GM11168 (cell line): Measurements from ENCODE around the gene PRLR.
"Not testable (repeated sequence)": the region's sequence is repeated elsewhere in the genome, so short reads cannot be mapped to it uniquely, and the experiment has no call there.

Experiments used
- in situ Hi-C: fragments of 300-500 bp; cut with MboI; formaldehyde crosslinking; loops from one replicate; pipeline ENCODE4 v1.12.0; 2022; ENCODE audit warnings: low sequenced_read_pairs; ENCODE audit not compliant: unreplicated experiment

The PRLR gene

DNA sequence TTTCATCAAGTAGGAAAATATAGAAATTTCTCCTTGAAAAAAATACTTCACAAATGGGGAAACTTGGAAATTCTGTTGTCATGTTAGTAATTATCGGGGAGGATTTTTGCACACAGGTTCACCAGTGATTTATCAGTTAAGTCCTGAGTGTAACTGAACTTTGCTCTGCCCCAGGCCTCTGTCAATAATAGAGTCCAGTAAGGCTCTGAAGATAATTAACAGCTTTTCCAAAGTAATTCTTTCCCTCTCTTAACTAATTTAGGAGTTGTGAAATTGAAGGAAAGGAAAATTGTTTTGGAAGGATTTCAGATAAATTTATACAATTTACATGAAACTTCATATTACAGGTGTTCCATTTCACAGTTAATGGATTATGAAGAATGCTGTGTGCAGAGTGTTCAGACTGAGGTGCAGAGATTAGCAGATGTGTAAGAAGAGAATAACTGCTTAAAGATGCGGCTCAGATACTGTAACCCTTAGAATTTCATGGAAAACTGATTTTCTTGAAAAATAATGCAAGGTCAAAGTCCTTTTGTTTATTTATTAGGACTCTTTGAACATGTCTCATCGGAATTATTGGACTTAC lies 179.7 kb downstream of the PRLR start:
- in situ Hi-C loops = no loop called here

DNA sequence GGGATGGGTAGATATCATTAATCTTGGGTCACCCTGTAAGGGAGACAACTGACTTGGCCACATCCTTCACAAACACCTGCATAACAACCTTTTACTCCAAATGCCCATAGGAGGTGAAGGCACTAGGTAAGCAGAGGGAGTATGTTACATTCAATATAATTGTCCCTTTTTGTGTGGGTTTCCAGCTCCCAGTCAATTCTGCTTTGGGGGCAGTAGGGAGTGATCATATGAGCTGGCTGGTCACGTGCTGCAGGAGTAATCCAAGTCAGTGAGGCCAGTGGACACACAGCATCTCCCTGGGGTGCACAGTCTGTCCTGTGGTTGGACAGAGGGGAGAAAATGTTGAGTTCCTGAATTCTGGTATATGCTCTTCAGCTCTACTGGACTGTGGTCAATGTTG lies 181.4 kb downstream of the PRLR start:
- in situ Hi-C loops = no loop called here

DNA sequence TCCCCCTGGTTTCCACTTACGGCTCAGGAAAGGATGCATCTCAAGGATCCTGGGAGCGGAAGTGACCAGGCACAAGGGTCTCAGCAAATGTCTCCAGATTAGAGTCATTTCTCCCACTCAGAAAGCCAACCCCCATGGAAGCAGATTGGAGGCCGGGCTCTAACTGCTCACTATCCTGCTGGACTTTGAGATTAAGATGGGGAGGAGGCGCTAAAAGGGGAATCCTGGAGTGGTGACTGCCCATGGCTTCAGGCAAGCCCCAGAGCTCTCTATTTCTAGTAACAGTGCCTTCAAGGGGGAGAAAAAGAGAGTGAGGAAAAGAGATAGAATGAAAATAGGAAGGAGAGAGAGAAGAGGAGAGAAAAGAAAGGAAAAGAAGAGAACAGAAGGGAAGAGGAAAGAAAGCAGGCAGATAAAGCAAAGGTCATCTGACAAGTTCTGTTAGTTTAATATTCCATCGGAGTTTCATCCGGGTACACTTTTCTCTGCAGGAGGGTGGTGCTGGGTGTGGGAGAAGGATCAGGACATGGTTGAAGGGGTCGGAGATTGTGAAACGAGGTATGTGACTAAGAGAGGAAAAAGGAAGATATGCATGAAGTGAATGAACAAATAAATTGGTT lies 182.4 kb downstream of the PRLR start, which contains the start of gene AGXT2:
AGXT2 (minus strand) TSS at position 165 of the 620 bp plus-strand sequence; CDS start at position 108, 57 bp downstream.
- in situ Hi-C loops = no loop called here

DNA sequence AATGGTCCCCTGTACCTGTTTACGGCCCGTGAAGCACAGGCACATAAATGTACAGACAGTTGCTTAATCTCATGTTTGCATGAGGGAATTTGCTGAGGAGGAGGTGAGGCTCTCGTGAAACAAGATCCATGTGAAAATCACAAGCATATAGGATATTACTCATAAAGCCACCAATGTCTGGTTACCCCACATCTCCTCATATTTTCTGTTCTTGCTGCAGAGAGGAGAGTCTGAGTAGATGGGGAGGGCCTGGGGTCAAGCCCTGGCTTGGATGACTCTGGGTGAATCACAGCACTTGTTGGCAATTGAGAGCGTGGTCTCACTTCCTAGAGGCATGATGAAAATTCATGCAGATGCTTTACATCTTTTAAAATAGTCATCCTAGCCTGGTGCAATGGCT lies 183.5 kb downstream of the PRLR start:
- in situ Hi-C loops = no loop called here

DNA sequence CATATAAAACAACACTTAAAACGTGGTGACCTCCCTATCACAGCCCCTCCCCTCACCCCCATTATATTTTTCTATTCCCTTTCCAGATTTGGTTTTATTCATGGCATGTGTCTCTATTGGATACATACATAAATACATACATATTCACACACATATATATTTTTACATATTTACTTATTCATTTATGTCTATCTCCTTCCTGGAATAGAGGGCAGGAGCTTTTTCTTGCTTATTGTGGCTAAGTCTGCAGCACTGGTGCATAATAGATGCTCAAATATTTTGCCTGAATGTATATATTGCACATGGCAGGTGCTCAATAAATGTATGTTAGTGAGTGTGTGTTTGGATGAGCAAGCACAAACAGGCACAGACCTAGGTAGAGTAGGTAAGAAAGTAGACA lies 185.0 kb downstream of the PRLR start:
- in situ Hi-C loops = no loop called here

DNA sequence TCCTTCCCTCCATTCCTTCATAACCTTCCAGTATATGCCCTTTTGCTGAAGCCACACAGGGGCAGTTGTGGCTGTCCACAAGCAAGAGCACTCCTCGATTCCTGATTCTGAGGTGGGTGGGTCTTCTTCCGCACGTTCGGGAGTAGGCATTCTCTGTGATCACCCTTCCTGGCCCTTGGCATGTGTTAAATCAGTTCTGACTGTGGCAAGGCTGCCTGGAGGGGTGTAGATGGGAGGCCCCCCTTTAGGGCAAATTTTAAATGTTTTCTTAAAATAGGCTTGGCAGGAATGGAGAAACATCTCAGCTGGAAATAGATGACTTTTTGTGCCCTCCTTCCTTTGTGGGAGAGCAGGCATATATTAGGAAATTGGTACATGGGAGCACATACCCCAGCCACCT lies 185.6 kb downstream of the PRLR start:
- in situ Hi-C loops = no loop called here

DNA sequence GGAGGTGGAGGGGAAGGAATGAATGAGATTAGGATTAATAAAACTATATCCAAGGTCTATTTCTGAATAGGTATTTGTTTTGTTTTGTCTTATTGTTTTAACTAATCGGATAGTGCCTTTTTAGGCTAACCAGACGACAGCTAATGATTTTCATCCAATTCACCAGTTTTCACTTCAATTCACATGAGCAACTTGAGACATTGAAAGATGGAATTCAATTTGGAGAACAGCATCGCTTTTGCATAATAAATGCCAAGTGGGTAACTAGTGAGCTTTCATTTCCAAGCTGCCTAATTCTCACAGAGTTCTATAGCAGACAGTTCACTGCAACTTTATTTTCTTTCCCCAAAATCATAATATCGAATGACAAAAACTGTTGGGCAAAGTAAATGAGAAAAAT lies 187.5 kb downstream of the PRLR start:
- in situ Hi-C loops = no loop called here

DNA sequence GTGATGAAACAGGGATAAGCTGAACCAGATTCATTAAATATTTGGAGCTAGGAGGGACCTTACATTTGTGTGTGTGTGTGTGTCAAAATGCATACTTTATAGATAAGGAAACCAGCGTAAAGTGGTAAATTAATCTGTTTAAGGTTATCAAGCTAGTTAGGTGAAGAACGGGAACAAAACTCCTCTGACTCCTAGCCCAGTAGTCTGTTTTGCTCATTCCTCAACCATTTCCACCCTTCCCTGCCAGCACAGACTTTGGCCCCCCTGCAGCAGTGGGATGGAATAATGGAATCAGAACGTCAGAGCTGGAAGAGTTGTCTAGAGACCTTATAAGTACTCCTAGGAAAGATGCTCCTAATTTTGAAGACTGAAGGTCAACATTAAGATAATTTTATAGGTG lies 189.0 kb downstream of the PRLR start:
- in situ Hi-C loops = no loop called here

DNA sequence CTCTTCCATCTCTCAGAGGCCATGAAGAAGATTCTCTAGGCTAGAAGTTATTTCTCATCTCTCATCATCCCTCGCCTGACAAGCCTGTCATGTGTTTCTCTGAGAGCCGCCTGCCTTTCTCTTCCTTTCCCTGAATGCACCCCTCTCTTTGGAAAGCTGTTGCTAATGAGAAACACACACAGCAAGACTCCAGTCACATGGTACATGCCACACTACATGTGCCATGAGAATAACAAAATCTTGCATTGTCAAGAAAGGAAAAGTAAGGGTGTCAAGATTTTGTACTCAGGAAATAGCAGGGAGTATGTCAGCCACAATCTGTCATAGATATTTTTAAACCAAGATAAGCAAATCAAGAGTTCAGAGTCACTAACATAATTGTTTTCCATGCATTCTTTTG lies 191.4 kb downstream of the PRLR start:
- in situ Hi-C loops = no loop called here

DNA sequence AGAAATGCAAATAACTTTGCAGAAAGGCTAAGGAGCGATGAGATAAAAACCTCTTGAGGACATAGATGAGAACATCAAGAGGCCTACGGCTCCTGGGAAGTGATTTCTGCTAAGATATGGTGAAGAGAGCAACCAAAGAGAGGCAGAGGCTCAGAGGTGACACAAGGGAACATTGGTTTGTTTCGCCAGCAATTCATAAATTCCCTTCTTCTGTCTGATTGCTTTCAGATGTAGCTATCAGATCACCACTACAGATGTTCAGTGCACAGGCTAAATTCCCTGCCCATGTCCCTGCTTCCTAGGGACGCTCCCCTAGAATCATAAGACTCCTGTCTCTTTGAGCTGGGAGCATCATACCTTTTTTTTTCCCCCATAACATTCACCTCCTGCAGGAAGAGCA lies 193.8 kb downstream of the PRLR start:
- in situ Hi-C loops = no loop called here

DNA sequence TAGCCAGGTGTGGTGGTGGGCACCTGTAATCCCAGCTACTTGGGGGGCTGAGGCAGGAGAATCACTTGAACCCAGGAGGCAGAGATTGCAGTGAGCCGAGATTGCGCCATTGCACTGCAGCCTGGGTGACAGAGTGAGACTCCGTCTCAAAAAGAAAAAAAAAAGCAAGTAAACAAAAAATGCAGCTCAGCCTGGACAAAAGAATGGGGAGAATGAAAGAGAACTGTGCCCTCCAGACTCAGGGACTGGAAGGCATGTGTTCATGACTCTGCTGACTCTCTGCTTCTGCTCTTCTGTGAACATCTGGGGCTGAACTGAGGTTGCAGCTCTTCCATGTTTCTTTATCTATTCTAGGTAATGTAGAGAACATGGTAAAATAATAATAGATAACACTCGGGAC lies 194.4 kb downstream of the PRLR start:
- in situ Hi-C loops = not testable (repeated sequence)

DNA sequence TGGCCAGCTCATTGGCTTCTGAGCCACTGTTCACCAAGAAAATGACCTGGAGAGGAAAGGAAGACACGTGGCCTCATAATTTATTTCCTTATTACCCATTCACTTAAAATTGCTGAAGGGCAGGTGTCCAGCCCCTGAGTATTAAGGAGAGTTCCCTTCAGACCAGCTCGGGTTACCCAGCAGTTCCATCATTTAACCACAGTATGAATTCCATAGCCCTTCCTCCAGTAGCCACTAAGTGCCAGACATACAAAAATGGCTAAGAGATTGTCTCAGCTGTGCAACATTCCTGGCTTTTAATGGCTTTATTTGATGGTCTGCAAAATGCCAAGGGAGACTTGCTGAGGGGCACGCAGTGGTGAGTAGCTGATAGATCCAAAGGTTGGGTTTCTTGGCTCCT lies 195.0 kb downstream of the PRLR start:
- in situ Hi-C loops = no loop called here

DNA sequence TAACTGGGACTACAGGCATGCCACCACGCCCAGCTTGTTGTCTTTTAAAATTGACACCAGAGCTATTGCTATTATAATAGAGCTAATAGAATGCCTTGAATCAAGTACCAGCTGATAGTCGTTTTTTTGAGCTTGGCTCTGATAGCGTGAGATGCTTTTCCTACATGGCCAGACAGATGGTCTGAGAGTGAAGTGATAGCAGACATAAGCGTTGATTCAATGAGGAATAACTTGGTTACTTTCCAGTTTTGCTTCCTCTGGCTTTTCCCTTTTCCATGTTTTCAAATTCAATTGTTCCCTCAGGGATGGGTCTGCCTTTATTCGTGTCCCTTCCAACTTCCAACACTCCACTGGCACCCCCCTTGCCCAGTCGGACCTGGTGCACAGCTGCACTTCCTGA lies 197.9 kb downstream of the PRLR start:
- in situ Hi-C loops = no loop called here

DNA sequence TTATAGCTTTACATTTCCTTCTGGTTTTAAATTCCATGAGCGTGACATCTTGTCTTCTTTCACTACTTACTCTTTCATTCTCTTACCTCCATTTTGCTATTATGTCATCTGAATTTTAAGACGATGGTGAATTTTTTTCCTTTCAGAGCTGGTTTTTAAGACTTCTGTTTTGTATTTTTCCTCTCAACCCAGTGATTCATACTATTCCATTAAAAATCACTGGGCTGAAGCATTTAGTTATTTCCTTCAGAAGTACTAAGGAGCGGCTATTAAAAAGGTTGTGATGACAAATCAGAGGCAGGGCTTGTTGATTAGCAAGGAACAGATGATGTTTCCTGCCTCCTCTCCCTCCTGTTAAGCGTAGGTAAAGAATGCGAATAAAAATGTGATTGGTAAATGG lies 199.0 kb downstream of the PRLR start:
- in situ Hi-C loops = no loop called here

DNA sequence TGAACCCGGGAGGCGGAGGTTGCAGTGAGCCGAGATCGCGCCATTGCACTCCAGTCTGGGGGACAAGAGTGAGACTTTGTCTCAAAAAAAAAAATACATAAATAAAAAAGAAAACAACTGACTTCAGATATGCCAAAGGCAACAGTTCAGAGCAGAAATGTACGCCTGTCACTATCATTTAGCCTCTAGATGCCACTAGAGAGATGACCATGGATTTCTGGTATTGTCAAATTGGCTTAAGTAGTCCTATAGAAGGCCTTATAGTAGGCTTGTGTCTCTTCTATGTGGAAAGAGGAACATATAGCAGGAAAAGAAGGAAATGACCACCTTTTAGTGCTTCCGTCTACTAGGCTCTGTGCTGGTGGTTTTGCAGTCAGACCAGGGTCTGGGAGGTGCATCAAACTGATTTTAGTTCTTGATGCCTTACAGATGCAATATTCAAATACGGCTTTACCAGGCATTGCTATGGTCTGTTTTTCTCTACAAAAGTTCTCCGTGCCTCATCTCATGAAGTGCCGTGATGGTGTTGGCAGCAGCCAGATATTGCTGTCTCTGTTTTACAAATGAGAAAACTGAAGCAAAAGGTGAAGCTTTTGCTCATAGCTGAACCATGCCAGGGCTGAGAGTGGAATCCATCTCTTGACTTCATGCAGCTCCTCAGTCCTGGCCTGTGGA lies 199.7 kb downstream of the PRLR start:
- in situ Hi-C loops = no loop called here

DNA sequence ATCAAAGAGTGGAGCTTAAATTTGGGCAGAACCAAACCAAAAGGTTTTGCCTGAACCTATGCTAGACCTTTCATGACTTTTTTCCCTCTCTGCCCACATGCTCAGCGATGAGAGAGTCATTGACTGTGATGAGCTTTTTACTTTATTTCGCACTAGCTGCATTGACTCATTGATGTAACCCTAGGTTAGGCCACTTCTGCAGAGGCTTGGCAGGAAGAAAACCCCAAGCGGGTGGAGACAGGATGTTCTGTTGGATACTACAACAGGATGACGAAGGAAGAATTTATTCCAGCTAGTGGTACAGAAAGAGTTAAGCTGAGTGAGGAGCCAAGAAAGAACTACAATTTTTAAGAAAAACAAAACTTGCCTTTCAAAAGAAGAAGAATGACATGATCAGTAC lies 201.0 kb downstream of the PRLR start:
- in situ Hi-C loops = no loop called here

DNA sequence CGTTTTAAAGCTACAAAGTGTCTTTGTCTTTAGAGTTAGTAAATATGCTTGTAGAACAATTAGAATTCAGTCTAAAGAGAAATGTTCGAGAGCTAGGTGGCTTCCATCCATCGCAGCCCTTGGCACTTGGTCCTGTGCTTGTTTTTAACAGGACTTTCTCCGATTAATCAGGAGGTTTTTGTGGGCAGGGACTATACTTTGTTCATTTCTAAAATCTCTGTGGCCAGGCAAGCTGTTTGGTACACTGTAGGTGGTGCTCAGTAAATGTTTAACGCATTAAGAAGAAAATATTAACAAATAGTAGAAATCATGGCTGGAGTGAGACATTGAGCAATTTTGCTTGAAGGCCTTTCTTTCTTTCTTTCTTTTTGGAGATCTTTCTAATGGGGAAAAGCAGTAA lies 203.3 kb downstream of the PRLR start:
- in situ Hi-C loops = no loop called here

DNA sequence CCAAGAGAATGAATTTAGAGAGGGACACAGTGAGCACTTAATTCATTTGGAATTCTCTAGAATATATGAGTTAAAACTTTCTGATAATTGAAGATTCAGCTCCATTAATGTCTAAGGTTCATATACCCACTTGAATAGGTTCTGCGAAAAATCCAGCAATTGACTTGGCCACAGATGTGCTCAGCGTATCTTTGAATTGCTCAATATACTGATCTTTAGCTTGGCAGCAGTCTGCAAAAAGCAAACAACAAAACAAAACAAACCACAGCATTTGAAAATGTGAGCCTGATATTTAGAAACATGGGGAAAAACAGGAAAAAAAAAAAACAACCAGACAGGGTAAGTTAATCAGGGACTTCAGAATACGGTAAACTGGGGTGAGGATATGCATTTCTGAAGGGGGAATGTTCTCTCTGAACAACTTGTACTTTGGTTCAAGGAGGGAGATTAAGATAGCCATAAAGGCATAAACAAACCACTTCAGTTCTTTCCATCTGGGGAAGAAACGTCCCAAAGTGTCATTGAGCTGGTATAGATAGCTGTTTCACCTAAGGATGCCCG lies 203.9 kb downstream of the PRLR start:
- in situ Hi-C loops = no loop called here

DNA sequence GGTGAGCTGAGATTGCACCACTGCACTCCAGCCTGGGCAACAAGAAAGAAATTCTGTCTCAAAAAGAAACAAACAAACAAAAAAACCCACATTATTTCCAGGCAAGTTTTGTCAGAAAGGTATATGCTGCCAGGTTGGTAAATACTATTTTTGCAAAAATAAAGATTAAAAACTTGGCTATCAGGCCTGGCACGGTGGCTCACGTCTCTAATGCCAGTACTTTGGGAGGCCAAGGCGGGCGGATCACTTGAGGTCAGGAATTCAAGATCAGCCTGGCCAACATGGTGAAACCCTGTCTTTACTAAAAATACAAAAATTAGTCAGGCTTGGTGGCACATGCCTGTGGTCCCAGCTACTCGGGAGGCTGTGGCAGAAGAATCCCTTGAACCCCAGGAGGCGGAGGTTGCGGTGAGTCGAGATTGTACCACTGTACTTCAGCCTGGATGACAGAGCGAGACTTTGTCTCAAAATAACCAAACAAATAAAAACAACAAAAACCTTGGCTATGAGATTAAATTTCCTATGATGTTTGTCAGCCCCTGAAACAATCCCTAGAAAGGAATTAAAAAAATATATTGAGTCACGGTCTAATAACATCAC lies 205.3 kb downstream of the PRLR start:
- in situ Hi-C loops = no loop called here

DNA sequence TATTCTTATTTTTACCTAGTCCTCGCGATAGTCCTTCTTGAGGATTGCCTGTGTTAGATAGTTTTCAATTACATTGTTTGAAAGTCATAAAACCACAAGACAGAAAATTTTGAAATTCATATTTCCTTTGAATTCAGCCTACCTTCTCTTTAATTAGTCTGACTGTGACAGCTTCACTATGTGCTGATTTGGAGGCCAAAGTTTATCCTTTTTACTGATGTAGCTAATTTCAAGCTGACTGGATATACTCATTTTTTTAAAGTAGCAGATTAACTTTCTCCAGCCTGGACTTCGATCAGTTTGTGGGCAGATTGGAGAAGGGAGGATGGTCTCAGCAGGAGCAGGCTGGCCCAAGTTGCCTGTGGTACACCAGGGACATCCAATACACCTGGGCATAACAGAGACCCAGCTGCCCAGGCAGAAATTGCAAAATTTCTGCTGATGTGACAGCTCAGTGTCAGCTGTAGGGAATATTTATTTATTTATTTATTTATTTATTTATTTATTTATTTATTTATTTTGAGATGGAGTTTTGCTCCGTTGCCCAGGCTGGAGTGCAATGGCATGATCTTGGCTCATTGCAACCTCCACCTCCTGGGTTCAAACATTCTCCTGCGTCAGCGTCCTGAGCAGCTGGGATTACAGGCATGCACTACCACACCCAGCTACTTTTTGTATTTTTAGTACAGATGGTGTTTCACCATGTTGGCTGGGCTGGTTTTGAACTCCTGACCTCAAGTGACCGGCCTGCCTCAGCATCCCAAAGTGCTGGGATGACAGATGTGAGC lies 206.7 kb downstream of the PRLR start:
- in situ Hi-C loops = no loop called here
